T-helper 17 cell (primary cell): ENCODE data around the gene TEK. TPM values are rescaled to one million over a fixed set of nuclear protein-coding genes. Genes with fewer than 3 reads are reported as not detected.
"Not testable (repeated sequence)": the region's sequence is repeated elsewhere in the genome, so short reads cannot be mapped to it uniquely, and the experiment has no call there.

Source experiments
- ATAC-seq: fragments of 150-1000 bp; cut with Tn5 transposase; 2 replicates; pipeline ENCODE4 v1.10.0; 2021; ENCODE audit warnings: mild to moderate bottlenecking, moderate library complexity
- DNase-seq, 3 donors: peaks; one replicate each; pipeline versions ENCODE4 v3.0.0 to v3.0.0-alpha.2; 2020 to 2021
- H3K9me3 ChIP-seq: one replicate; pipeline ENCODE4 v1.7.0; 2013; ENCODE audit warnings: low read length, mild to moderate bottlenecking; ENCODE audit not compliant: control insufficient read depth, poor library complexity, severe bottlenecking
- H3K27ac Mint-ChIP-seq: one replicate; pipeline ENCODE4 v1.8.0; 2022; ENCODE audit warnings: mild to moderate bottlenecking, moderate library complexity, mixed read lengths
- H3K27me3 Mint-ChIP-seq: one replicate; pipeline ENCODE4 v1.8.0; 2022; ENCODE audit warnings: mixed read lengths
- H3K36me3 Mint-ChIP-seq: one replicate; pipeline ENCODE4 v1.8.0; 2022; ENCODE audit warnings: low read depth, mixed read lengths
- H3K4me1 Mint-ChIP-seq: one replicate; pipeline ENCODE4 v1.8.0; 2022; ENCODE audit warnings: mild to moderate bottlenecking, mixed read lengths
- H3K4me3 Mint-ChIP-seq: one replicate; pipeline ENCODE4 v1.8.0; 2022; ENCODE audit warnings: mild to moderate bottlenecking, moderate library complexity, mixed read lengths
- total RNA-seq, 4 donors: library from RNA in 2 of 4; stranded (reverse) in 2 of 4; gene quantifications; one replicate each; pipeline ENCODE4 v1.2.3 and lab custom pipeline; 2022 to 2026

Gene TEK
- total RNA-seq, 2 donors from 2014 or later: not detected

- Mint-ChIP-seq H3K27me3 (no peaks in the 10 kb centered on the region), H3K4me1 (no peaks in the 10 kb centered on the region), H3K36me3 (no peaks in the 10 kb centered on the region), H3K4me3 (no peak overlapping the region), H3K27ac (no peak overlapping the region)
- DNase-seq (no peak), ATAC-seq (no peak)
- H3K9me3 ChIP-seq: no peaks in the 10 kb centered on the region
Observed at GRCh38 chr9:27227192-27227591, 118.2 kb downstream of the TEK start.

- DNase-seq, H3K9me3 ChIP-seq, H3K4me3 Mint-ChIP-seq, H3K27ac Mint-ChIP-seq, H3K36me3 Mint-ChIP-seq, H3K4me1 Mint-ChIP-seq, H3K27me3 Mint-ChIP-seq, ATAC-seq: not testable (repeated sequence)
Observed at GRCh38 chr9:27239648-27240047, 130.6 kb downstream of the TEK start.

GRCh38 chr9:27247756-27248155 is 138.7 kb downstream of the TEK start:
- DNase-seq (no peak), ATAC-seq (no peak)
- Mint-ChIP-seq H3K27ac (no peak overlapping the region), H3K27me3 (no peaks in the 10 kb centered on the region), H3K4me3 (no peak overlapping the region), H3K4me1 (no peaks in the 10 kb centered on the region), H3K36me3 (no peaks in the 10 kb centered on the region)
- H3K9me3 ChIP-seq: no peaks in the 10 kb centered on the region

- no peak for DNase-seq
- Mint-ChIP-seq H3K27me3 (no peaks in the 10 kb centered on the region), H3K27ac (no peak overlapping the region), H3K4me3 (no peak overlapping the region), H3K4me1 (no peaks in the 10 kb centered on the region), H3K36me3 (no peaks in the 10 kb centered on the region)
- H3K9me3 ChIP-seq: no peaks in the 10 kb centered on the region
- ATAC-seq: no peak
Observed at GRCh38 chr9:27248702-27249101, 139.7 kb downstream of the TEK start.

DNA sequence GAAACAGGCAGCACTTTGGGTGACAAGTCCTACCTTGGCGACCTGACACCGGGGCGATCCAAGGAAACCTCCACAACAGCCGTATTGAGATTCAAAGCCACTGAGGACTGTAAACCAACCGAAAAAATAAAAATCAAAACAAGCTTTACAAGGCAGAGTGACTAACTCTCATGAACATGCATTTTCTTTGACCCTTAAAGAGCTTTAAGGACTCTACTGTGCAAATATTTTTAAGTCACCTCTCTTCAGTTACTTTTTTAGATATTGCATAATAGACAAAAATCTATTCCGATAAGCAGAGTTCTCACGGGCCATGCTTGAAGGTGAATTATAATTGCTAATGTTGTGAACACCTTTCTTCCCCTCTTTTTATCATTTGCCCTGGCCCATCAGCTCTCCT is 149.6 kb downstream of the TEK start:
- H3K27ac Mint-ChIP-seq: no peak overlapping the region
- DNase-seq (no peak), ATAC-seq (no peak)
- H3K36me3 Mint-ChIP-seq: no peaks in the 10 kb centered on the region
- peaks cover 4% of the 10 kb centered on the region for H3K27me3 Mint-ChIP-seq
- H3K4me1 Mint-ChIP-seq: no peaks in the 10 kb centered on the region
- no peaks in the 10 kb centered on the region for H3K9me3 ChIP-seq
- H3K4me3 Mint-ChIP-seq: no peak overlapping the region

DNA sequence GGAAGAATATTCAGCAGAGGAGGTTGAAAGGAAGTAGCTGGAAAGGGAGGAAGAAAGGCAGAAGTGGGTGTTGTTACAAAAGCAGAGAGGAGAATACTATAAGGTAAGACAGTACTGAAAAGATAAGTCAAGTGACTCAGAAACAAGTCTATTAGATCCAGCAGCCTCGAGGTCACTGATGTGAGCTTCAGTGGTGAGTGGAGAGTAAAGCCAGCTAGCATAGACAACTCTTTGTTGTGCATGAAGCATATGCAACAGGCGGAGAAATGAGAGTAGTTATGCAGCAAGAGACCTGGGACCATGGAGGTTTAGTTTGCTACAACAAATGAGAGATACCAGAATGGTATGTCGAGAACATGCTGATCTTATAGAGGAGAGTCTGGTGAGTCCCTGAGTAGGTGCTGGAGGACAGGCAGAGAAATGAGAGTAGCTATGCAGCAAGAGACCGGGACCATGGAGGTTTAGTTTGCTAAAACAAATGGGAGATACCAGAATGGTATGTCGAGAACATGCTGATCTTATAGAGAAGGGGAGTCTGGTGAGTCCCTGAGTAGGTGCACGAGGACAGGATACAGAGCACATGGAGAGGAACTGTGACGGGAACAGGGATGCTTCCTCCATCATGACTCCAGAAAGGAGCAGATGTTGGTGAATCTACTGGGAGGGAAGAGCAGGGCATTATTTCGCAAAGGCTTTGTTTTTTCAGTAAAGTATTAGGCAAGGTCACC is 151.9 kb downstream of the TEK start:
- no peaks in the 10 kb centered on the region for H3K4me1 Mint-ChIP-seq
- no peak overlapping the region for H3K27ac Mint-ChIP-seq
- no peaks in the 10 kb centered on the region for H3K9me3 ChIP-seq
- peaks cover 4% of the 10 kb centered on the region for H3K27me3 Mint-ChIP-seq
- H3K4me3 Mint-ChIP-seq: no peak overlapping the region
- H3K36me3 Mint-ChIP-seq: no peaks in the 10 kb centered on the region
- DNase-seq: no peak
- ATAC-seq: no peak

GRCh38 chr9:27261517-27262211 is 152.6 kb downstream of the TEK start:
- no peak for DNase-seq
- H3K9me3 ChIP-seq: no peaks in the 10 kb centered on the region
- H3K4me3 Mint-ChIP-seq: no peak overlapping the region
- H3K27me3 Mint-ChIP-seq: peaks cover 4% of the 10 kb centered on the region
- H3K36me3 Mint-ChIP-seq: no peaks in the 10 kb centered on the region
- ATAC-seq: no peak
- no peaks in the 10 kb centered on the region for H3K4me1 Mint-ChIP-seq
- H3K27ac Mint-ChIP-seq: no peak overlapping the region

DNA sequence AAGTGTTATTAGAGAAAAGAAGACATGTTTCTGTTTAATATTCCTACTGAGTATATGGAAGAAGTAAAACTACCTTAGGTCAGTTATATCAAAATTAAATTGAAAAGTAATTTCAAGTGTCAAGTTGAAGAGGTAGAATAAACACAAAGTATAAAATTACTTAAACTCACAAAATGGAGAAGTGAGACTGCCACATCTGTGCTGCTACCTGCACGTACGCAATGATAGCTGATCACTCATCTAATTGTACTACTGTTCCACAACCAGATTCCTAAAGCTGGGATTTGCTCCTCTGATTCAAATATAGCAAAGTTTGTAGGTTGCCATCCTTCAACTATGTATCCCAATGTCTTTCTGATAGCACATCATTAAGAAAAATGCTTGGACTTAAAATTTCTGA is 163.1 kb downstream of the TEK start:
- Mint-ChIP-seq H3K27ac (no peak overlapping the region), H3K36me3 (no peaks in the 10 kb centered on the region), H3K4me3 (no peak overlapping the region), H3K27me3 (peaks cover 4% of the 10 kb centered on the region), H3K4me1 (peaks cover 4% of the 10 kb centered on the region)
- ATAC-seq: no peak
- no peaks in the 10 kb centered on the region for H3K9me3 ChIP-seq
- no peak for DNase-seq

DNA sequence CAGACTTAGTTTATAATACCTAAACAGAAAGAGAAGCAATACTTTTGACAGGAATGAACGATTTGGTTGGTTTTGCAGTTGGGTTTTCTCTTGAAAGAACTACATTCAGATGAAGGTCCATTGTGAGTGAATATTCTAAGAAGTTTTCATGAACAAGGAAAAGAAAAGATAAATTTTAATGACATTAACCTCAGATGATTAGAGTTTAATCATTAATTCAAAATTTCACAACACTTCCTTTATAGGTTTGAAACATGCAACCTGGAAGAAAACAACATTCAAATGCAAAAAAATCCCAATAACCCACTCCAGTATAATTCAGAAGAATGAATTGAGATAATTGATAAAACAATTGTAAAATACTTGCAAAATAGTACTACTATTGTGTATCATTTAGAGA is 164.2 kb downstream of the TEK start:
- H3K9me3 ChIP-seq: no peaks in the 10 kb centered on the region
- no peak overlapping the region for H3K27ac Mint-ChIP-seq
- ATAC-seq (no peak), DNase-seq (no peak)
- H3K36me3 Mint-ChIP-seq: no peaks in the 10 kb centered on the region
- peaks cover 8% of the 10 kb centered on the region for H3K27me3 Mint-ChIP-seq
- H3K4me1 Mint-ChIP-seq: peaks cover 4% of the 10 kb centered on the region
- no peak overlapping the region for H3K4me3 Mint-ChIP-seq

DNA sequence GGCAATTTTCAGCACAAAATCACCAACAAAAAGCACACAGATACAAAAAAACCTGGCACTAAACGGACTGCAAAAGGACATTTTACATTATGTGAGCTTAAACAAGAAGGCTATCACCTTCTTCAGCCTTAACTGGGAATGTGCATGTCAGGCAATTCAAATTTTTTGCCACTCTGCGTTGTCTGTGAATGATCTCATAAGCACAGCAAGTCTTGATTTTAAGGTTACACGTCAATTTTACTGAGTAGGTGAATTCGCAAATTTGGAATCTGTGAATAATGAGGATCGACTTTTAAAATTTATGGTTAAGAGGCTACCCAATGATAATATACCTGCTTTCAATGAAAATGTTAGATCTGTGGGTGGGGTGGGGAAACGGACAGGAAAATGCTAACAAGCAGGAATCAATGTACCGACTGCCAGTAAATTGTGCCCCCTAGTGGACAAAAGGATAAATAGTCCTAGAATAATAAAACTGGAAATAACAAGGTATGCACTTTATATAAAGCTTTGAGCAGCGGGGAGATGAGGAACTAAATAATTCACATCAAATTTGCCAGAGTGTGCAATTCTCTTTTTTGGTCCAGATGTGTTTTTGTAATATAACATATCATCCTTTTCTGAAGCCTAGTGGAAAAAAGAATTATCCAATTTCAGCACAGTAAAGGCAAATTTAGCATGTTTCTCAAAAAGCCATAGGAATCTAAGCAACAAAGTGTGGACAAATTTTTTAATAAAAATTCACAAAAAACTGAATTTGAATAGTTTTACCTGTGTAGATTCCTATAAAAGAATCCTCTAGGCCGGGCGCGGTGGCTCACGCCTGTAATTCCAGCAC is 167.4 kb downstream of the TEK start:
- Mint-ChIP-seq H3K4me3 (no peak overlapping the region), H3K27me3 (peaks cover 33% of the 10 kb centered on the region), H3K27ac (no peak overlapping the region), H3K36me3 (no peaks in the 10 kb centered on the region), H3K4me1 (peaks cover 5% of the 10 kb centered on the region)
- no peak for DNase-seq
- ATAC-seq: no peak
- no peaks in the 10 kb centered on the region for H3K9me3 ChIP-seq

DNA sequence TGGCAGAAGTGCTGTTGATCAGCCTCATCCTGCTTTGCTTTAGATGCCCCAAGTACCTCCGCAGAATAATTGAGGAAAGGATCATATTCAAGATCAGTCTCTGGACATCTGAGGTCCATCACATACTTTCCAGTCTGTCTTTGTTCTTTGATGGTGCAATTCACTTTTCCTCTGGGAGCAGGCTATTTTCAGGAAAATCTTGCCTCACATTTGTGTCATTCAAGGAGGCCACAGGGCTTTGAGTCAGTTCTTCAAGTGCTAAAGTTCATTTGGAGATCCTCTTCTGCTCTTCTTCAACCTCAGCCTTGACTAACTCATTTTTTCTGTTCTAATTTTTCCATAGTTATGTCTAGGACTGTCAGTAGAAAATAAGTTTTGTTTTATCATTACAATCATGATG is 169.3 kb downstream of the TEK start:
- no peak for ATAC-seq
- no peak overlapping the region for H3K27ac Mint-ChIP-seq
- no peaks in the 10 kb centered on the region for H3K9me3 ChIP-seq
- no peak for DNase-seq
- H3K4me3 Mint-ChIP-seq: no peak overlapping the region
- H3K27me3 Mint-ChIP-seq: peaks cover 43% of the 10 kb centered on the region
- no peaks in the 10 kb centered on the region for H3K36me3 Mint-ChIP-seq
- H3K4me1 Mint-ChIP-seq: peaks cover 8% of the 10 kb centered on the region

DNA sequence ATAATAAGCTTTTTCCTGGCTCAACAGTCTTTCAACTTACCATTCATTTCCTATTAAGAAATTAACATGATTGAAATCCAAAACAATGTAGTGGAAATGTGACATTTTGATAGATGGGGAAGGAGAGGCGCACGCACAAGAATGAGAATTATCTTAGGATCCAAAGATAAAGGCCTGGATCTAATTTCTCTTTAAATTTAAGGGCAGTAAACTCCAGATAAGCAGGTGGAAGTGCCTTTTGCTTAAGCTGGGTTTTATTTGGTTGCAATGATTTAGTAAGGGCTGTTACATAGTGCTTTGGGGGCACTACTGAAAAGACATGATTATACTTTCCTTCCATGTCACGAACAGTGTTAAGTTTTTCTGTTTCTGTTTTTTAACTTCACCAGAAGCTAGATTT is 170.6 kb downstream of the TEK start:
- H3K27ac Mint-ChIP-seq: no peak overlapping the region
- ATAC-seq (no peak), DNase-seq (no peak)
- H3K27me3 Mint-ChIP-seq: peaks cover 43% of the 10 kb centered on the region
- peaks cover 8% of the 10 kb centered on the region for H3K4me1 Mint-ChIP-seq
- H3K9me3 ChIP-seq: no peaks in the 10 kb centered on the region
- H3K36me3 Mint-ChIP-seq: no peaks in the 10 kb centered on the region
- H3K4me3 Mint-ChIP-seq: no peak overlapping the region
